NCI-H2196 (cell line): ENCODE data around the gene EQTN.
"Not testable (repeated sequence)": the region's sequence is repeated elsewhere in the genome, so short reads cannot be mapped to it uniquely, and the experiment has no call there.

Experiments used
- DNase-seq: peaks from one replicate; lab custom pipeline; 2025; ENCODE audit not compliant: unreplicated experiment; lab: John Stamatoyannopoulos, UW

The EQTN gene

GRCh38 chr9:27303219-27303618 lies 6.3 kb upstream of the EQTN start:
- DNase-seq, result no peak

- DNase-seq, result no peak
These were observed 3.0 kb downstream of the EQTN start for GRCh38 chr9:27293996-27294395.

- no peak for DNase-seq
These were observed 4.1 kb downstream of the EQTN start for GRCh38 chr9:27292659-27293405.

DNA sequence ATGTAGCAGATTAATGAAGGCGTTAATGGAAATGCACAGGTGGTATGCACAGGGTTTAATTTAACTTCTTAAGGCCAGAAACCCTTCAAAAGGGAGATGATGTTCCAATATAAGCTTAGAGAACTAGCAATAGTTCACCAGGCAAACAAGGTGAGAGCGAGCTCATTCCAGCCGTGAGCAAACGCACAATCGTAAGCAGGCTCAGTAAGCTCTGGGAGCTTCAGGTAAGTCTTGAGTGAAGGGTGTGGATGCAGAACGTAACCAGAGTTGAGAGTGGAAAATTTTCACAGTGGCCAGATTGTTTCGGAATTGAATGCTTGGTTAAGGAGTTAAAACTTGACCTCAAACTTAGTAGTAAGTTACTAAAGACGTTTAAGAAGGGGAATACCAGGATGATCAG lies 5.7 kb downstream of the EQTN start:
- no peak for DNase-seq

DNA sequence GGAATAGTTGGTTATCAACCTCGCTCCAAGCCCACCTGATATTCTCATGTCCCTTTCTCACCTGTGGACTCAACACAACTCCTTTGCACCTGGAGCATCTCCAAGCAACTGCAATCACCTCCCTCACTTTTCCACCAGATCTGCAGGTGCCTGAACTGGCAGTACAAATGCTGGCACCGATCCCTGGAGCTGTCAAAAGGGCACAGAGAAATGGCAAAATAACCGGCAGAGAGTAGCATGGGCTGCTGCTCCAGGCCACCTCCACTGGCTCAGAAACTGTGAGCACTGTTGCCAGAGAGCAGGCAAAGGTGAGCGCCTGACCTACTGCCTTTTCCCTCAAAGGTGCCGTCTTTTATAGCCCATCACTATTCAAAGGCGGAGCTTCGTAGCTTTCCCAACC lies 14.7 kb downstream of the EQTN start:
- no peak for DNase-seq

- DNase-seq, result no peak
These were observed 16.1 kb downstream of the EQTN start for GRCh38 chr9:27280860-27281259.

- no peak for DNase-seq
These were observed 16.7 kb downstream of the EQTN start for GRCh38 chr9:27280249-27280648.

DNA sequence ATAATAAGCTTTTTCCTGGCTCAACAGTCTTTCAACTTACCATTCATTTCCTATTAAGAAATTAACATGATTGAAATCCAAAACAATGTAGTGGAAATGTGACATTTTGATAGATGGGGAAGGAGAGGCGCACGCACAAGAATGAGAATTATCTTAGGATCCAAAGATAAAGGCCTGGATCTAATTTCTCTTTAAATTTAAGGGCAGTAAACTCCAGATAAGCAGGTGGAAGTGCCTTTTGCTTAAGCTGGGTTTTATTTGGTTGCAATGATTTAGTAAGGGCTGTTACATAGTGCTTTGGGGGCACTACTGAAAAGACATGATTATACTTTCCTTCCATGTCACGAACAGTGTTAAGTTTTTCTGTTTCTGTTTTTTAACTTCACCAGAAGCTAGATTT lies 17.3 kb downstream of the EQTN start:
- DNase-seq, result no peak

DNA sequence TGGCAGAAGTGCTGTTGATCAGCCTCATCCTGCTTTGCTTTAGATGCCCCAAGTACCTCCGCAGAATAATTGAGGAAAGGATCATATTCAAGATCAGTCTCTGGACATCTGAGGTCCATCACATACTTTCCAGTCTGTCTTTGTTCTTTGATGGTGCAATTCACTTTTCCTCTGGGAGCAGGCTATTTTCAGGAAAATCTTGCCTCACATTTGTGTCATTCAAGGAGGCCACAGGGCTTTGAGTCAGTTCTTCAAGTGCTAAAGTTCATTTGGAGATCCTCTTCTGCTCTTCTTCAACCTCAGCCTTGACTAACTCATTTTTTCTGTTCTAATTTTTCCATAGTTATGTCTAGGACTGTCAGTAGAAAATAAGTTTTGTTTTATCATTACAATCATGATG lies 18.6 kb downstream of the EQTN start:
- no peak for DNase-seq

- DNase-seq, result peak; percentile 70
These were observed 20.5 kb downstream of the EQTN start for GRCh38 chr9:27276193-27277030.

DNA sequence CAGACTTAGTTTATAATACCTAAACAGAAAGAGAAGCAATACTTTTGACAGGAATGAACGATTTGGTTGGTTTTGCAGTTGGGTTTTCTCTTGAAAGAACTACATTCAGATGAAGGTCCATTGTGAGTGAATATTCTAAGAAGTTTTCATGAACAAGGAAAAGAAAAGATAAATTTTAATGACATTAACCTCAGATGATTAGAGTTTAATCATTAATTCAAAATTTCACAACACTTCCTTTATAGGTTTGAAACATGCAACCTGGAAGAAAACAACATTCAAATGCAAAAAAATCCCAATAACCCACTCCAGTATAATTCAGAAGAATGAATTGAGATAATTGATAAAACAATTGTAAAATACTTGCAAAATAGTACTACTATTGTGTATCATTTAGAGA lies 23.8 kb downstream of the EQTN start:
- no peak for DNase-seq

- no peak for DNase-seq
These were observed 24.8 kb downstream of the EQTN start for GRCh38 chr9:27272103-27272502.

GRCh38 chr9:27261517-27262211 lies 35.3 kb downstream of the EQTN start:
- DNase-seq, result no peak

DNA sequence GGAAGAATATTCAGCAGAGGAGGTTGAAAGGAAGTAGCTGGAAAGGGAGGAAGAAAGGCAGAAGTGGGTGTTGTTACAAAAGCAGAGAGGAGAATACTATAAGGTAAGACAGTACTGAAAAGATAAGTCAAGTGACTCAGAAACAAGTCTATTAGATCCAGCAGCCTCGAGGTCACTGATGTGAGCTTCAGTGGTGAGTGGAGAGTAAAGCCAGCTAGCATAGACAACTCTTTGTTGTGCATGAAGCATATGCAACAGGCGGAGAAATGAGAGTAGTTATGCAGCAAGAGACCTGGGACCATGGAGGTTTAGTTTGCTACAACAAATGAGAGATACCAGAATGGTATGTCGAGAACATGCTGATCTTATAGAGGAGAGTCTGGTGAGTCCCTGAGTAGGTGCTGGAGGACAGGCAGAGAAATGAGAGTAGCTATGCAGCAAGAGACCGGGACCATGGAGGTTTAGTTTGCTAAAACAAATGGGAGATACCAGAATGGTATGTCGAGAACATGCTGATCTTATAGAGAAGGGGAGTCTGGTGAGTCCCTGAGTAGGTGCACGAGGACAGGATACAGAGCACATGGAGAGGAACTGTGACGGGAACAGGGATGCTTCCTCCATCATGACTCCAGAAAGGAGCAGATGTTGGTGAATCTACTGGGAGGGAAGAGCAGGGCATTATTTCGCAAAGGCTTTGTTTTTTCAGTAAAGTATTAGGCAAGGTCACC lies 36.0 kb downstream of the EQTN start:
- no peak for DNase-seq

DNA sequence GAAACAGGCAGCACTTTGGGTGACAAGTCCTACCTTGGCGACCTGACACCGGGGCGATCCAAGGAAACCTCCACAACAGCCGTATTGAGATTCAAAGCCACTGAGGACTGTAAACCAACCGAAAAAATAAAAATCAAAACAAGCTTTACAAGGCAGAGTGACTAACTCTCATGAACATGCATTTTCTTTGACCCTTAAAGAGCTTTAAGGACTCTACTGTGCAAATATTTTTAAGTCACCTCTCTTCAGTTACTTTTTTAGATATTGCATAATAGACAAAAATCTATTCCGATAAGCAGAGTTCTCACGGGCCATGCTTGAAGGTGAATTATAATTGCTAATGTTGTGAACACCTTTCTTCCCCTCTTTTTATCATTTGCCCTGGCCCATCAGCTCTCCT lies 38.3 kb downstream of the EQTN start:
- no peak for DNase-seq

DNA sequence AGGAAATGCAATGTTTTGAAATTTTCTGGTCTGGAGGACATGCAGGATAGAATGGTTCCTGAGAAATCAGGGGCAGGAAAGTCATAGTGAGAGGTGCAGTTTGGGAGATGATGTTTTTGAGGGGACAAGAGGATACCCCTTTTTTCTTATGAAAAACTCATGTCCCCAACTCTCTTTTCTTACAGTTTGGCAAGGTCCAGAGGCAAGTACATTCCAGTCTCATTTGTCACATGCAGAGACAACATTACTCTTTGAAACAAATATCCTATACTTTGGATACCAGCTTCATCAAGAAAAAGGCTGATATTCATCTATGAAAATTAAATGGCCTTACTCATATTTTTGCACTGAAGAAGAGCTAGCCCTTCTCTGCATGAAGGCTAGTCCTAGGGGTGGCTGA lies 48.2 kb downstream of the EQTN start:
- DNase-seq, result no peak

DNA sequence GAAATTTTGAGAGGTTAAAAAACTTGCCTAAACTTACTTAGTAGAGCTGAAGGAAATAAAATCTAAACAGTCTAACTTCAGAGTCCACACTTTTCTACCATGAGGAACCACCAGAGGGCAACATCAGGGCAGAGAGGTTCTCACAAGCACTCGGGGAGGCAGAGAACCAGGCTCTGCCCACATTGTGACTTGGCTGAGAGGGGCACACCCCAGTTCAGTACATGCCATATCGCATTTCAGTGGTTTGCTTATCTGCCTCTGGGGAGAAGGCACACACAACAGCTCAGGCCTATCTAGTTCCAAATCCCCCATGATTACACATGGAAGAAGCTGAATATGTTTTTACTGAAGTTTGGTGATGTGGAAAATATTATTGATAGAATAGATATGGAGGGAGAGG lies 49.2 kb downstream of the EQTN start:
- peak; percentile 4 for DNase-seq

- DNase-seq, result not testable (repeated sequence)
These were observed 57.3 kb downstream of the EQTN start for GRCh38 chr9:27239648-27240047.
